SJSA1 (cell line): ENCODE data around the gene CTIF. TPM values are rescaled to one million over a fixed set of nuclear protein-coding genes. Genes with fewer than 3 reads are reported as not detected.

Source experiments
- DNase-seq, 2 experiments: peaks; one replicate each; pipeline ENCODE4 v3.0.0-alpha.2; 2015 to 2020; ENCODE audit warnings: low spot score in 2 of 2, low read depth in 1 of 2
- H3K27ac ChIP-seq: fragments of 250-450 bp; sonication (Bioruptor Pico); 2 replicates; pipeline ENCODE4 v1.5.1; 2020; ENCODE audit warnings: mild to moderate bottlenecking, moderate library complexity
- H3K27me3 ChIP-seq: fragments of 250-450 bp; sonication (Bioruptor Pico); replicated peaks from 2 replicates; pipeline ENCODE4 v1.5.1; 2020; ENCODE audit warnings: mild to moderate bottlenecking, moderate library complexity
- H3K36me3 ChIP-seq: fragments of 250-450 bp; sonication (Bioruptor Pico); 2 replicates; pipeline ENCODE4 v1.5.1; 2020; ENCODE audit warnings: mild to moderate bottlenecking
- H3K4me1 ChIP-seq: fragments of 250-450 bp; sonication (Bioruptor Pico); replicated peaks from 2 replicates; pipeline ENCODE4 v1.6.1; 2021; ENCODE audit warnings: mild to moderate bottlenecking
- H3K4me3 ChIP-seq: fragments of 250-450 bp; sonication (Bioruptor Pico); 2 replicates; pipeline ENCODE4 v1.5.1; 2020; ENCODE audit warnings: mild to moderate bottlenecking
- H3K9me3 ChIP-seq: fragments of 250-450 bp; sonication (Bioruptor Pico); replicated peaks from 2 replicates; pipeline ENCODE4 v1.5.1; 2020; ENCODE audit warnings: mild to moderate bottlenecking
- total RNA-seq: library from RNA; depleted of rRNA; stranded (reverse); fragments of >200 nt; shearing (Covaris generic); gene quantifications from 2 replicates; pipeline ENCODE4 v1.2.3, GENCODE V29; 2014

CTIF gene
- total RNA-seq, 1 experiment from 2014 or later = 91.5 TPM

DNA sequence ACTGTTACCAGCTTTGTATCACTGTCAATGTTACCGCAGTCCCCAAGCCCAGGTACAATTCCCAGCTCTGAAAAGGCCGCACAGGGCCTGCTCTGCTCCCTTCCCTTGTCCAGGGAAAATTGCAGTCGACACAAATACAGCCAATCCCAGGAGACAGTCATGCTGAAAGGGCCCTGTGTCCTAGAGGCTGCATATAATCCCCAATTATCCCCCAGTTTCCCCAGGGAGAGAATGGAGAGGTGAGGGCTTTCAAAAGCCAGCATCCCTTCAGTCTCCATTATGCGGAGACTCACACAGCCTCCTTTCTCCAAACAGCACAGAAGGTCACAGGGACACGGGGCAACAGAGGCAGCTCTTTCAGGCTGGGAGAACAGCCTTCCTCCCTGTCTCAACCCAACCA lies 17.1 kb upstream of the CTIF start:
- H3K4me1 ChIP-seq = no peaks in the 10 kb centered on the region; the same call in 1 of the 2 replicates
- no peak overlapping the region for H3K4me3 ChIP-seq
- no peak overlapping the region for H3K27ac ChIP-seq
- no peak for DNase-seq
- no peaks in the 10 kb centered on the region for H3K27me3 ChIP-seq
- no peaks in the 10 kb centered on the region for H3K9me3 ChIP-seq
- H3K36me3 ChIP-seq = no peaks in the 10 kb centered on the region

DNA sequence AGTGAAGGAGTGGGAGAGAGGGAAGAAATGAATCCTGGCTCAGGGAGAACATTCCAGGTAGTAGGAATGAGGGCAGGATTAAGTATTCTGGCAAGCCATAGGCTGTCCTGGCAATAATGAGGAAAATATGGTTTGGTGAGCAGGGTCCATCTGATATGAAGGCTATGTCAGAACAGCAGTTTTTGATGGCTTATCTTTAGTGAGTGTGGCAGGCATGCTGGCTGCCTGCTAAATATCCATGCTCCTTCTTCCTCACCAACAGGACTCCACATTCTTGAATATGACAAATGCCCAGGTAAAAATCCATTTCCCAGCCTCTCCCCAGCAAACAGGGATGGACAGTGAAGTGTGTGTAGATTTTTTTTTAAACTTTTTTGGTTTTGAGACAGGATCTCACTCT lies 13.2 kb upstream of the CTIF start:
- no peak overlapping the region for H3K27ac ChIP-seq
- H3K27me3 ChIP-seq = no peaks in the 10 kb centered on the region
- H3K4me3 ChIP-seq = no peak overlapping the region
- peaks cover 20% of the 10 kb centered on the region for H3K4me1 ChIP-seq
- no peaks in the 10 kb centered on the region for H3K36me3 ChIP-seq
- no peaks in the 10 kb centered on the region for H3K9me3 ChIP-seq
- DNase-seq = no peak

GRCh38 chr18:48527461-48527860 lies 11.4 kb upstream of the CTIF start:
- peaks cover 36% of the 10 kb centered on the region for H3K4me1 ChIP-seq
- H3K4me3 ChIP-seq = no peak overlapping the region
- no peak overlapping the region for H3K27ac ChIP-seq
- no peak for DNase-seq
- no peaks in the 10 kb centered on the region for H3K36me3 ChIP-seq
- H3K9me3 ChIP-seq = no peaks in the 10 kb centered on the region
- H3K27me3 ChIP-seq = no peaks in the 10 kb centered on the region

GRCh38 chr18:48528861-48529260 lies 10.0 kb upstream of the CTIF start:
- no peak overlapping the region for H3K4me3 ChIP-seq
- peak overlapping the region; percentile 48 for H3K27ac ChIP-seq
- H3K36me3 ChIP-seq = no peaks in the 10 kb centered on the region
- H3K4me1 ChIP-seq = peaks cover 49% of the 10 kb centered on the region
- DNase-seq = no peak
- H3K27me3 ChIP-seq = no peaks in the 10 kb centered on the region
- H3K9me3 ChIP-seq = no peaks in the 10 kb centered on the region

DNA sequence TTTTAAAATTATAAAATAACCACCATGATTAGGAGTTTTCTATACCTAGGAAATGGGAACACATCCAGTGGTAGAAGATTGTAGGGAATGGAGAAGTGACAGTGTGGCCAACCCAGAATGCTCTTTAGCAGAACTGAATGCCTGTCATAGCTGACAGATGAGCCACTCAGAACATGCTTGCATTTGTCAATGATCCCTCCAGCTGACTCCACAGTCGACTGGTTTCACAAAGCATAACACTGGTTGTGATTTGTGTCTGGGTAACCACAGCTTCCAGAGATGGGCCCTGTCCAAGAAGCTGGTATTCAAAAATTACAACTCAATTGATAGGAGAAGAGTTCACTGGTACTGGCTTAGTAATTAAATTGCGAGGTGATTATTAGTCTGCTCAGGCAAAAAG lies 9.0 kb upstream of the CTIF start:
- Histone ChIP-seq H3K36me3 (no peaks in the 10 kb centered on the region), H3K4me3 (no peak overlapping the region), H3K4me1 (peaks cover 57% of the 10 kb centered on the region), H3K27ac (peak overlapping the region; percentile 81), H3K27me3 (no peaks in the 10 kb centered on the region), H3K9me3 (no peaks in the 10 kb centered on the region)
- DNase-seq = peak; percentile 77 to 85

- Histone ChIP-seq H3K9me3 (no peaks in the 10 kb centered on the region), H3K4me1 (peaks cover 65% of the 10 kb centered on the region), H3K4me3 (no peak overlapping the region), H3K27ac (peak overlapping the region; percentile 81), H3K27me3 (no peaks in the 10 kb centered on the region), H3K36me3 (no peaks in the 10 kb centered on the region)
- DNase-seq = peak; percentile 83 to 84
Observed at GRCh38 chr18:48530399-48531081, 8.3 kb upstream of the CTIF start.

DNA sequence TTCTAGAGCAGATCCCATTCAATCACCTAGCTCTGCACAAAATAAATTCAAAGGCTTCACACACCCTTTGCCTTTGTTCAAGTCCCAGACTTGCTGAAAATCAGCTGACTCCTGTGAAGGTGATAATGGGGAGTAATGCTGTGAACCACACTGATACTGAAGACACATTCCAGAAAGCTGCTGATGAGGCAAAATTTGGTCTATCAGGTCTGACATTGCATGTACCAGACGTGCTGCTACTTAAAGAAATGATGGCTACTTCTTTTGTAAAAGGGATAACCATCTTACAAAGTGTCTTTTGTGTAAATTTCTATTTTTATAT lies 7.8 kb upstream of the CTIF start:
- no peak for DNase-seq
- H3K36me3 ChIP-seq = no peaks in the 10 kb centered on the region
- peak overlapping the region; percentile 81 for H3K27ac ChIP-seq

GRCh38 chr18:48531908-48532307 lies 6.9 kb upstream of the CTIF start:
- Histone ChIP-seq H3K27me3 (no peaks in the 10 kb centered on the region), H3K27ac (peak overlapping the region; percentile 81), H3K4me1 (peaks cover 76% of the 10 kb centered on the region), H3K4me3 (no peak overlapping the region), H3K9me3 (no peaks in the 10 kb centered on the region), H3K36me3 (no peaks in the 10 kb centered on the region)
- DNase-seq = peak; percentile 38 to 65

More for the DNA sequence above, 7.8 kb upstream of the CTIF start:
- peaks cover 70% of the 10 kb centered on the region for H3K4me1 ChIP-seq
- no peak overlapping the region for H3K4me3 ChIP-seq
- H3K9me3 ChIP-seq = no peaks in the 10 kb centered on the region
- H3K27me3 ChIP-seq = no peaks in the 10 kb centered on the region

GRCh38 chr18:48533340-48534070 lies 5.3 kb upstream of the CTIF start:
- H3K36me3 ChIP-seq = no peaks in the 10 kb centered on the region
- H3K27ac ChIP-seq = peak overlapping the region; percentile 79
- H3K9me3 ChIP-seq = no peaks in the 10 kb centered on the region
- peaks cover 81% of the 10 kb centered on the region for H3K4me1 ChIP-seq
- DNase-seq = peak in 1 of 2 experiments; percentile 52
- no peaks in the 10 kb centered on the region for H3K27me3 ChIP-seq
- H3K4me3 ChIP-seq = no peak overlapping the region

DNA sequence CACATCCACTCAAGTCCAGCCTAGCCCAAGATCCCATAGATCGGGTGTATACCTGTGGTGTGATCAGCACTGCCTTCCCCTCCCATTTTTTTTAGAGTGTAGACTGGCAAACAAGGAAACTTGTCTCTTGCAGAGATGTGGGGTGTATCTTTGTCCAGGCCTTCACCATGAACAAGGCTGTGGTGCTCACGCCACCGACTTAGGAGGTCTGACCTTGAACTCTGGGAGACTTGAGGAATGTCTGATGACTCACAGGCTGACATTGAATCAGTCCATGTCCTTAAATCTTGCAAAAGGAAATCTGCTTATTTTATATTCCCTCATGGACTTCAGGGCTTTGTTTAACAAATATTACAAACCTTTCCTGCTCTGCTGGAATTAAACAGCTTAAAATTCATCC lies 4.5 kb upstream of the CTIF start:
- DNase-seq = peak; percentile 89 to 91
- Histone ChIP-seq H3K27me3 (no peaks in the 10 kb centered on the region), H3K9me3 (no peaks in the 10 kb centered on the region), H3K36me3 (peaks cover 2% of the 10 kb centered on the region), H3K4me3 (no peak overlapping the region), H3K27ac (peak overlapping the region; percentile 79), H3K4me1 (peaks cover 74% of the 10 kb centered on the region)

DNA sequence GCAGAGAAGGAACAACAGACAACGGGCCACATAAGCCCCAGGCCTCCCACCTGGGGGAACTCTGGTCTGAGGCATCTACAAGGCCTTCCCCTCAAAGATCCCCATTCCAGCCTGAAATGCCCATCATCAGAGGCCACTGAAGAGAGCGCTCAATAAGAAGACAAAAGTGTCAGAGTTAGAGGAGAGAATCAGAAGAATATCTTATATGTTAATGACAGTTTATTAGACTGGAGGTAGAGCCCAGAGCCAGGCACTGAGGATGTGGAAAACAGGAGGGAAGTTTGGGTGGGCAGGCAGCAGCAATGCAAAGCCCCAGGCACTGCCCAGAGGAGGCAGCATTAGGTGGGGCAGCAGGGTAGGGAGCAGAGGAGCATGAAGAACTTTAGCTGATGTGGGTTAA lies 2.9 kb upstream of the CTIF start:
- no peak overlapping the region for H3K4me3 ChIP-seq
- H3K36me3 ChIP-seq = peaks cover 14% of the 10 kb centered on the region
- peaks cover 65% of the 10 kb centered on the region for H3K4me1 ChIP-seq

DNA sequence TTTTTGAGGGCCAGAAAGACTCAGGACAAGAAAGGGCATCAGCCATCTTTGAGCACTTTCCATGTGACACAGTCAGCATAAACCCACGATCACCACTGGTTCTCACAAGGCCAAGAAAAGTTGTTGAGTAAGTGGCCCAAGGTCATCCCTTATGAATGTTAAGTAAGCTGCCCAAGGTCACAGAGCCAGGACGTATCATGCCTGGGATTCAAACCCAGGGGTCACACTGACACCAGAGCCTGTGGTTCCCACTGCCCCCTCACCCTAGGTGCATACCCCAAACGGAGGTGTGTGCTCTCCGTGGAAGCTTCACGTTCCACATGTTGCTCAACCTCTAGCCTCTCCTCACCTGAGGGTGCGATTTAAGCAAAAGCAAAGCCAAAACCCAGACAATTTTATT lies 2.3 kb upstream of the CTIF start:
- H3K27me3 ChIP-seq = no peaks in the 10 kb centered on the region
- peaks cover 20% of the 10 kb centered on the region for H3K36me3 ChIP-seq
- no peak overlapping the region for H3K27ac ChIP-seq
- peaks cover 65% of the 10 kb centered on the region for H3K4me1 ChIP-seq
- H3K9me3 ChIP-seq = 0 out of 2 replicates have a peak, but pooled peaks cover 2% of the 10 kb centered on the region
- no peak overlapping the region for H3K4me3 ChIP-seq
- no peak for DNase-seq

More for the DNA sequence above, 2.9 kb upstream of the CTIF start:
- no peaks in the 10 kb centered on the region for H3K27me3 ChIP-seq
- H3K9me3 ChIP-seq = 0 out of 2 replicates have a peak, but pooled peaks cover 2% of the 10 kb centered on the region
- H3K27ac ChIP-seq = no peak overlapping the region
- no peak for DNase-seq

DNA sequence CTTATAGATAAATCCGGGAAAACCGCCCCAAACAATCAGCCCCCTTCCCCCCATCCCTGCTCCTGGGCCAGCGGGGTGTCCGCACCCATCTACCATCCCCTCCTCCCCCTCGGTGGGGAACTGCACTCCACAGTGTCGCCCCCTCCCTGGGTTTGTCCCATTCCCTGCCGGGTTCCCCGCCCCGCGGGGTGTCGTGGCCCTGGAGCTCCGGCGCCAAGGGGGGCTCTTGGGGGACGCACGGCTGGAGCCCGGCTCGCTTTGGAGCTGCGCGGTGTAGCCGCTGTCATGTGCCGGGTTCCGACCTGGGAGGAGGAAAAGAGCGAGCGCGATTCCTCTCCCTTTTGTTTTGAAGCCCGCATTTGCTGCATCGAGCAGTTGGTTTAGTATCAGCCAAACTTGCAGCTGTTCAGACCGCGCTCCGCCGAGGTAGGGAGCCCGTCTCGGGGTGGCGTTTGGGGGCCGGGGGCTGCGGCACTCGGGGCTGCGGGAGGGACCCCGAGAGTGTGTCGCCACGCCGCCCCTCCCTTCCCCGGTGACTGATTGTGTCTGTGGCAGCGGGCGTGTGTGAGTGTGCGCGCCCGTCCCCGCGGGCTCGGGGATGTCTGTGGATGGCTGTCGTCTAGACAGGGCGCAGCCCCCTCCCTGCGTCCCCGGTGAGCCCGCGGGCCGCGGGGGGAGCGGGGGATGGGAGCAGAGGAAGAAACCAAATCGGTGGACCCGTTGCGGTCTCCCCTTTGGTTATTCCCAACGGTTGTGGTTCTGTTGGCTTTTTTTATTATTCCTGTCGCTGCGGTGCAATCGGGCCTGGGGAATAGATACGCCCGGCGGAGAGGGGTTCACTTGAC lies 797 bp downstream of the CTIF start:
- Histone ChIP-seq H3K27ac (peak overlapping the region; percentile 74), H3K9me3 (0 out of 2 replicates have a peak, but pooled peaks cover 2% of the 10 kb centered on the region), H3K4me3 (peak overlapping the region; percentile 79), H3K4me1 (peaks cover 69% of the 10 kb centered on the region), H3K27me3 (no peaks in the 10 kb centered on the region), H3K36me3 (peaks cover 51% of the 10 kb centered on the region)
- DNase-seq = peak; percentile 58 to 59
